GM12878 (cell line): Measurements from ENCODE around the gene ARL5A. TPM values are rescaled to one million over a fixed set of nuclear protein-coding genes. Genes with fewer than 3 reads are reported as not detected.

Experiments
- ATAC-seq: fragments of 200-7000 bp; cut with Tn5 transposase; 3 replicates; pipeline ENCODE4 v1.9.1; 2020; ENCODE audit warnings: mild to moderate bottlenecking, moderate library complexity
- BruUV-seq: library from RNA; stranded (reverse); fragments of 400-500 nt; replicated peaks from 2 replicates; lab custom pipeline; 2021; lab: Mats Ljungman, UMichigan
- CTCF ChIA-PET: fragments of 300-600 bp; sonication (Branson Sonifier 250); formaldehyde crosslinking; extraction: SDS; loops from one replicate; lab custom pipeline; 2021; ENCODE audit warnings: inconsistent platforms; lab: Yijun Ruan, JAX
- POLR2A ChIA-PET: fragments of 350-600 bp; formaldehyde crosslinking; extraction: SDS; loops from one replicate; lab custom pipeline; 2021; ENCODE audit warnings: inconsistent platforms; lab: Charles Lee
- RAD21 ChIA-PET: fragments of 300-600 bp; sonication (Branson Sonifier 250); formaldehyde crosslinking; loops from one replicate; lab custom pipeline; 2023; ENCODE audit warnings: antibody characterized with exemption; ENCODE audit not compliant: unreplicated experiment; lab: Charles Lee
- SMC1A ChIA-PET: fragments of 300-600 bp; sonication (Branson Sonifier 250); formaldehyde crosslinking; loops from one replicate; lab custom pipeline; 2023; ENCODE audit not compliant: unreplicated experiment, uncharacterized antibody; lab: Charles Lee
- DNase-seq: peaks from one replicate; pipeline ENCODE4 v3.0.0-alpha.2; 2011; ENCODE audit warnings: low read depth, low spot score
- FAIRE-seq: peaks from 3 replicates; lab custom pipeline; 2011; peaks lifted over from hg19 to GRCh38; lab: Jason Lieb, UNC
- H2AFZ ChIP-seq: 2 replicates; pipeline ENCODE4 v1.6.0; 2011; ENCODE audit warnings: low read depth, low read length, control low read depth; ENCODE audit not compliant: control insufficient read depth
- H3K27ac ChIP-seq: 2 replicates; pipeline ENCODE4 v1.5.1; 2011; ENCODE audit warnings: control low read depth; ENCODE audit not compliant: control insufficient read depth, insufficient read depth
- H3K27me3 ChIP-seq, 2 experiments: replicated peaks in 1 of 2; 2 replicates each; pipeline versions ENCODE4 v1.6.0 to v1.6.1; 2011; ENCODE audit warnings: low read length in 1 of 2; ENCODE audit not compliant: control insufficient read depth in 2 of 2, insufficient read depth in 2 of 2
- H3K36me3 ChIP-seq, 2 experiments: 2 replicates each; pipeline ENCODE4 v1.5.1; 2011; ENCODE audit warnings: low read length in 1 of 2; ENCODE audit not compliant: control insufficient read depth in 2 of 2, insufficient read depth in 2 of 2
- H3K4me1 ChIP-seq: 2 replicates; pipeline ENCODE4 v1.6.1; 2011; ENCODE audit warnings: mild to moderate bottlenecking, low read length, moderate library complexity, mixed read lengths; ENCODE audit not compliant: control insufficient read depth, insufficient read depth
- H3K4me2 ChIP-seq: 2 replicates; pipeline ENCODE4 v1.6.0; 2011; ENCODE audit warnings: control low read depth; ENCODE audit not compliant: control insufficient read depth, insufficient read depth
- H3K4me3 ChIP-seq: fragments of 200-600 bp; sonication (generic); 2 replicates; pipeline ENCODE4 v1.5.1; 2016
- H3K79me2 ChIP-seq: 2 replicates; pipeline ENCODE4 v1.6.0; 2011; ENCODE audit warnings: low read length; ENCODE audit not compliant: control insufficient read depth, insufficient read depth
- H3K9ac ChIP-seq: 2 replicates; pipeline ENCODE4 v1.8.0; 2011; ENCODE audit warnings: low read length, control low read depth, mixed read lengths; ENCODE audit not compliant: control insufficient read depth, insufficient read depth
- H3K9me3 ChIP-seq: replicated peaks from 3 replicates; pipeline ENCODE4 v1.5.1; 2011; ENCODE audit warnings: mild to moderate bottlenecking, low read length; ENCODE audit not compliant: control insufficient read depth, insufficient read depth
- H4K20me1 ChIP-seq: 2 replicates; pipeline ENCODE4 v1.6.0; 2011; ENCODE audit not compliant: control insufficient read depth, insufficient read depth
- BACH1 ChIP-seq: fragments of 450-650 bp; IDR thresholded peaks from 2 replicates; pipeline ENCODE4 v1.6.1; 2017; ENCODE audit warnings: mild to moderate bottlenecking, borderline replicate concordance
- EZH2 ChIP-seq: IDR thresholded peaks from 2 replicates; pipeline ENCODE4 v1.6.1; 2012; ENCODE audit warnings: low read depth, mild to moderate bottlenecking, control low read depth, inconsistent platforms, low read length, borderline replicate concordance; ENCODE audit not compliant: control insufficient read depth
- IKZF1 ChIP-seq: fragments of 450-650 bp; conservative IDR thresholded peaks from 2 replicates; pipeline ENCODE4 v1.6.1; 2017; ENCODE audit warnings: antibody characterized with exemption, mild to moderate bottlenecking
- MYC ChIP-seq: IDR thresholded peaks from 2 replicates; pipeline ENCODE4 v1.6.1; 2011; ENCODE audit warnings: mild to moderate bottlenecking, low read length, moderate library complexity, inconsistent platforms; ENCODE audit not compliant: insufficient read depth, insufficient replicate concordance, insufficient read length, severe bottlenecking
- NBN ChIP-seq: fragments of 450-650 bp; IDR thresholded peaks from 2 replicates; pipeline ENCODE4 v1.6.1; 2016
- RAD51 ChIP-seq: fragments of 450-650 bp; IDR thresholded peaks from 2 replicates; pipeline ENCODE4 v1.6.1; 2016; ENCODE audit warnings: moderate library complexity, mild to moderate bottlenecking, inconsistent platforms
- RCOR1 ChIP-seq: conservative IDR thresholded peaks from 2 replicates; pipeline ENCODE4 v1.6.1; 2012; ENCODE audit warnings: low read depth, low read length, improper control_type of control experiment
- RFX5 ChIP-seq: IDR thresholded peaks from 2 replicates; pipeline ENCODE4 v1.6.1; 2011; ENCODE audit warnings: low read depth, low read length, improper control_type of control experiment
- SP1 ChIP-seq: IDR thresholded peaks from one replicate; pipeline ENCODE4 v1.6.1; 2011; ENCODE audit warnings: low read depth, low read length
- STAT1 ChIP-seq: fragments of 450-650 bp; conservative IDR thresholded peaks from 2 replicates; pipeline ENCODE4 v1.6.1; 2014; ENCODE audit warnings: antibody characterized with exemption, mild to moderate bottlenecking
- ZSCAN29 ChIP-seq: fragments of 450-650 bp; IDR thresholded peaks from 2 replicates; pipeline ENCODE4 v1.6.1; 2017; ENCODE audit warnings: mild to moderate bottlenecking, moderate library complexity
- WGBS: methylation state at CpG from one replicate; pipeline ENCODE4 v1.1.6; 2016; ENCODE audit warnings: low lambda C conversion rate; ENCODE audit not compliant: insufficient replicate concordance, insufficient coverage; ENCODE audit errors: missing lambda C conversion rate; 5-methylcytosine and 5-hydroxymethylcytosine counted together
- in situ Hi-C: fragments of 300-500 bp; cut with MboI; formaldehyde crosslinking; loops from 9 replicates; pipeline ENCODE4 v1.14.3; 2018; ENCODE audit warnings: mixed read lengths
- intact Hi-C: fragments of 100-400 bp; cut with micrococcal nuclease; formaldehyde crosslinking; loops from one replicate; pipeline ENCODE4 v1.14.2; 2022; ENCODE audit not compliant: unreplicated experiment
- polyA plus RNA-seq, 11 experiments: library from polyadenylated mRNA; depleted of rRNA in 4 of 11; unstranded in 6 of 11; stranded (reverse) in 5 of 11; fragments of >200 nt; fragmentation: Nextera tagmentation in 4 of 11; fragmentation: Illumina TruSeq in 1 of 11; extraction: Ambion mirVana in 4 of 11; extraction: Trizol in 1 of 11; gene quantifications; 1 replicate in 1 of 11; 2 replicates in 10 of 11; pipeline versions ENCODE4 v1.2.1 to v1.2.3, GENCODE V29; 2011 to 2016; ENCODE audit warnings: inconsistent platforms in 2 of 11, missing spikeins in 2 of 11, low read depth in 1 of 11
- total RNA-seq, 4 experiments: library from RNA; depleted of rRNA in 3 of 4; stranded (reverse); fragments of >200 nt in 3 of 4; fragmentation: Illumina TruSeq in 1 of 4; extraction: Trizol in 1 of 4; gene quantifications; 2 replicates each; pipeline versions ENCODE4 v1.2.1 to v1.2.3, GENCODE V29; 2013 to 2021
- TF ChIP-seq, protein P1 (sequence below): IDR thresholded peaks from 2 replicates; pipeline ENCODE4 v1.6.1; 2011; ENCODE audit warnings: low read depth, mild to moderate bottlenecking, low read length, moderate library complexity, borderline replicate concordance; ENCODE audit errors: extremely low read depth
- TF ChIP-seq, protein P2 (sequence below): fragments of 450-650 bp; IDR thresholded peaks from 2 replicates; pipeline ENCODE4 v1.6.1; 2017; ENCODE audit warnings: mild to moderate bottlenecking, moderate library complexity
- TF ChIP-seq, protein P3 (sequence below): fragments of 450-650 bp; IDR thresholded peaks from 2 replicates; pipeline ENCODE4 v1.6.1; 2016; ENCODE audit warnings: mild to moderate bottlenecking

Gene ARL5A
- total and polyA plus RNA-seq, 10 of the 15 experiments (the other 5 are each of a cell fraction or from before 2014, with no cell fraction given): 9.4 to 52.9 (median 32.0) TPM

DNA sequence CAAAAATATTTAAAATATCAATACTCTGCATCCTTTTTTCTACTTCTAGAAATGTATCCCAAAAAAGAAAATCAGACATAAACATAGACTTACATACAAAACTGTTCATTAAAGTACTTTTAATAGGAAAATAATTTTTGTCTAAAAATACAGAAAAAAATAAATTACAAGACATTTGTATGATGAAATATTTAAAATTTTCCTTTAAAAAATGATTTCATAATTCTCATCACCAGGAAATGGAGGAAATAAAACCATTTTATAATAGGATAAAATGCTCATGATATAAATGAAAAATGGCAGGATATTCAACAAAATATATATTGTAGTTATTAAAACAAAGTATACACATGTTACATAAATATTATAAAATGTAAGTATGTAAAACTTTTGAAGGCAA is 24.4 kb downstream of the ARL5A start (continued):
- no peak for TF ChIP-seq BACH1
- TF ChIP-seq, all 136 proteins: peak for 0

DNA sequence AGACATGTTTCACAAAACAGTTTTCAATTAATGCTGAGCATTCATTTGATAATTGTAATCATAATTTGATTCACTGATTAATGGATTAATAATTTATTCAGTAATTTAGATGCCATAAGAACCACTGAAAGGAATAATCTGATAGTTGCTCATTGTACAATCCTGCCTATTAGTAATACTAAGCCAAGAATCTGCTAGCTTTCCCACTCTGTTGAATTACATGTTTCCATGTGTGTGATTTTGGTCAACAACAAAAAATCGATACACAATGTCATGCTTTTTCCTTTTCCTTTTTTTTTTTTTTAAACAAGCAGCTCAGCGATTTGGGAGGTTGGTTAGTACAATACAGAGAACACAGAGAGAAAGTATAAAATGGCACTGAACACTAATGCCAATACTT is 25.9 kb downstream of the ARL5A start:
- no peak for ATAC-seq
- no peaks in the 10 kb centered on the region for H3K27me3 ChIP-seq
- FAIRE-seq: no peak
- intact Hi-C loops (no loop called here), in situ Hi-C loops (no loop called here)
- H3K9me3 ChIP-seq: no peaks in the 10 kb centered on the region; the same call in 2 of the 3 replicates
- TF ChIP-seq ZSCAN29 (no peak), MYC (no peak), RAD51 (no peak), RCOR1 (no peak), STAT1 (no peak), IKZF1 (no peak), SP1 (no peak), RFX5 (no peak), EZH2 (no peak), BACH1 (no peak), NBN (no peak)
- TF ChIP-seq, protein P1, sequence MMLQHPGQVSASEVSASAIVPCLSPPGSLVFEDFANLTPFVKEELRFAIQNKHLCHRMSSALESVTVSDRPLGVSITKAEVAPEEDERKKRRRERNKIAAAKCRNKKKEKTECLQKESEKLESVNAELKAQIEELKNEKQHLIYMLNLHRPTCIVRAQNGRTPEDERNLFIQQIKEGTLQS: no peak
- TF ChIP-seq, protein P2, sequence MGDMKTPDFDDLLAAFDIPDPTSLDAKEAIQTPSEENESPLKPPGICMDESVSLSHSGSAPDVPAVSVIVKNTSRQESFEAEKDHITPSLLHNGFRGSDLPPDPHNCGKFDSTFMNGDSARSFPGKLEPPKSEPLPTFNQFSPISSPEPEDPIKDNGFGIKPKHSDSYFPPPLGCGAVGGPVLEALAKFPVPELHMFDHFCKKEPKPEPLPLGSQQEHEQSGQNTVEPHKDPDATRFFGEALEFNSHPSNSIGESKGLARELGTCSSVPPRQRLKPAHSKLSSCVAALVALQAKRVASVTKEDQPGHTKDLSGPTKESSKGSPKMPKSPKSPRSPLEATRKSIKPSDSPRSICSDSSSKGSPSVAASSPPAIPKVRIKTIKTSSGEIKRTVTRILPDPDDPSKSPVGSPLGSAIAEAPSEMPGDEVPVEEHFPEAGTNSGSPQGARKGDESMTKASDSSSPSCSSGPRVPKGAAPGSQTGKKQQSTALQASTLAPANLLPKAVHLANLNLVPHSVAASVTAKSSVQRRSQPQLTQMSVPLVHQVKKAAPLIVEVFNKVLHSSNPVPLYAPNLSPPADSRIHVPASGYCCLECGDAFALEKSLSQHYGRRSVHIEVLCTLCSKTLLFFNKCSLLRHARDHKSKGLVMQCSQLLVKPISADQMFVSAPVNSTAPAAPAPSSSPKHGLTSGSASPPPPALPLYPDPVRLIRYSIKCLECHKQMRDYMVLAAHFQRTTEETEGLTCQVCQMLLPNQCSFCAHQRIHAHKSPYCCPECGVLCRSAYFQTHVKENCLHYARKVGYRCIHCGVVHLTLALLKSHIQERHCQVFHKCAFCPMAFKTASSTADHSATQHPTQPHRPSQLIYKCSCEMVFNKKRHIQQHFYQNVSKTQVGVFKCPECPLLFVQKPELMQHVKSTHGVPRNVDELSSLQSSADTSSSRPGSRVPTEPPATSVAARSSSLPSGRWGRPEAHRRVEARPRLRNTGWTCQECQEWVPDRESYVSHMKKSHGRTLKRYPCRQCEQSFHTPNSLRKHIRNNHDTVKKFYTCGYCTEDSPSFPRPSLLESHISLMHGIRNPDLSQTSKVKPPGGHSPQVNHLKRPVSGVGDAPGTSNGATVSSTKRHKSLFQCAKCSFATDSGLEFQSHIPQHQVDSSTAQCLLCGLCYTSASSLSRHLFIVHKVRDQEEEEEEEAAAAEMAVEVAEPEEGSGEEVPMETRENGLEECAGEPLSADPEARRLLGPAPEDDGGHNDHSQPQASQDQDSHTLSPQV: no peak
- TF ChIP-seq, protein P3, sequence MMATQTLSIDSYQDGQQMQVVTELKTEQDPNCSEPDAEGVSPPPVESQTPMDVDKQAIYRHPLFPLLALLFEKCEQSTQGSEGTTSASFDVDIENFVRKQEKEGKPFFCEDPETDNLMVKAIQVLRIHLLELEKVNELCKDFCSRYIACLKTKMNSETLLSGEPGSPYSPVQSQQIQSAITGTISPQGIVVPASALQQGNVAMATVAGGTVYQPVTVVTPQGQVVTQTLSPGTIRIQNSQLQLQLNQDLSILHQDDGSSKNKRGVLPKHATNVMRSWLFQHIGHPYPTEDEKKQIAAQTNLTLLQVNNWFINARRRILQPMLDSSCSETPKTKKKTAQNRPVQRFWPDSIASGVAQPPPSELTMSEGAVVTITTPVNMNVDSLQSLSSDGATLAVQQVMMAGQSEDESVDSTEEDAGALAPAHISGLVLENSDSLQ: no peak
- no TSS peak for BruUV-seq
- RAD21 ChIA-PET: no interaction called here
- H2AFZ ChIP-seq: no peak overlapping the region
- no peak overlapping the region for H3K27ac ChIP-seq
- H3K4me2 ChIP-seq: no peak overlapping the region
- DNase-seq: no peak
- SMC1A ChIA-PET: interaction anchor here (1.0 to 2.0 kb wide), 6 partner anchors 14 to 52 kb away, joined by 3 to 5 read pairs (median 4); no protein-coding TSS in a partner anchor
- H4K20me1 ChIP-seq: no peaks in the 10 kb centered on the region
- CTCF ChIA-PET: interaction anchor here (0.6 to 1.0 kb wide), 2 partner anchors 11 to 223 kb away, joined by 3 to 6 read pairs; no protein-coding TSS in a partner anchor
- no peak overlapping the region for H3K4me3 ChIP-seq
- 100% methylated on average over 2 of the region's 2 CpGs for WGBS
- peaks cover 2 to 12% of the 10 kb centered on the region in 2 experiments; a peak in 3 of 4 replicates for H3K36me3 ChIP-seq
- H3K79me2 ChIP-seq: no peaks in the 10 kb centered on the region
- POLR2A ChIA-PET: no interaction called here
- no peaks in the 10 kb centered on the region for H3K4me1 ChIP-seq
- no peak overlapping the region for H3K9ac ChIP-seq
